T-helper 1 cell treated with Interleukin-12 subunit alpha and Interleukin-12 subunit beta and Interleukin-4 antibody, amounts not matched to agents 30 ng/mL and 1 ng/mL, for 36 hours (primary cell): ENCODE measurements around the gene FXYD6. TPM values are rescaled to one million over a fixed set of nuclear protein-coding genes. Genes with fewer than 3 reads are reported as not detected.

Experiments
- intact Hi-C: fragments of 100-400 bp; cut with micrococcal nuclease; formaldehyde crosslinking; loops from one replicate; pipeline ENCODE4 v1.15.1; 2024
- total RNA-seq: library from RNA; stranded (reverse); gene quantifications from 2 replicates; pipeline ENCODE4 v1.2.3, GENCODE V29; 2022

Gene FXYD6
- total RNA-seq, 1 donor from 2014 or later = not detected

DNA sequence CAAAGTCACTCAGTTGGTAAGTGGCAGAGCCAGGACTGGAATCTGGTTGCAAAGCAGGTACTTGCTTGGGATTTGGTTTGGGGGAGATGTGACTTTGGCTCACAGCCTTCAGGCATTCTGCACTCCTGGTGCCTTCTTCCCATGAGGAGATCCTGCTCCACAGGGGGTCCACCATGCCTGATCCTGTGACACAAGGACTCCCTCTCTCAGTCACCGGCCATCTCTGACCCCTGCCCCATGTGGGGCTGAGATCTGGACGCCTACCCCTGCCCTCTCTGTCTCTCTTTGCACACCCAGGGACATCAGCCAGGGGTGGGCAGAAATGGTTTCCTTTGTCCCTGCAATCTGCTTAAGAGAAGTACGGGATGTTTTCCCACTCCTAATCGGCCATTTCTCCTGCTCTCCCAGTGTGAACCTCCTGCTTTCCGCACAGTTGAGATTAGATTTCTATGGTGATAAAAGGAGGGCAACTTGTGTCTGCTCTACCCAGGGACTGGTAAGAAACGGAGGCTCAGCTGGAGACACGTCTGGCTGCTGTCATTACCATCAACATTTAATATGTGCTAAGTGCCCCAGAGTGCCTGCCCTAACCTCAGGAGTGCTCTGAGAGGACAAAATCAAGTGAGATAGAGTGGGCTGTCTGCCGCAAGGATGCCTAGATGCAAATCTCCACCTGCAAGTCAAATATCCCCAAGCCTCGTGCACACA is 11.1 kb upstream of the FXYD6 start:
- intact Hi-C loops = no loop called here

- intact Hi-C loops = no loop called here
Observed at GRCh38 chr11:117885777-117886176, 9.3 kb upstream of the FXYD6 start.

DNA sequence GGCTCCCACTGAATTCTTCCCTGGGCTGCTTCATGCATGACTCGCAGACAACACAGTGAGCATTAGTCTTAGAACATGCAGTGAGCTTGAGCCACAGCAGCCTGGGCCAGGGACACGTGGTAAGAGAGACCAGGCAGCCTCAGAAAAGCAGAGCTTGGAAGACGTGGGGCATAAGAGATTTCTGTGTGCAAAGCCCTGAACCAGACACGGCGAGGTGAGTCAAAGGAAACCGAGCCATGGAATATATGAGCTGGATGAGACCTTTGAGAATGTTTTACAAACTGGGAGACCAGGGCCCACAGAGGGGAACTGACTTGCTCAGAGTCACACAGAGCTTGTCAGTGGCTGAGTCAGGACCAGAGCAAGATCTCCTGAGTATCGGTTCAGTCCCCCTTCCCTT is 8.5 kb upstream of the FXYD6 start:
- intact Hi-C loops = no loop called here

- intact Hi-C loops = no loop called here
Observed at GRCh38 chr11:117883063-117883462, 6.6 kb upstream of the FXYD6 start.

DNA sequence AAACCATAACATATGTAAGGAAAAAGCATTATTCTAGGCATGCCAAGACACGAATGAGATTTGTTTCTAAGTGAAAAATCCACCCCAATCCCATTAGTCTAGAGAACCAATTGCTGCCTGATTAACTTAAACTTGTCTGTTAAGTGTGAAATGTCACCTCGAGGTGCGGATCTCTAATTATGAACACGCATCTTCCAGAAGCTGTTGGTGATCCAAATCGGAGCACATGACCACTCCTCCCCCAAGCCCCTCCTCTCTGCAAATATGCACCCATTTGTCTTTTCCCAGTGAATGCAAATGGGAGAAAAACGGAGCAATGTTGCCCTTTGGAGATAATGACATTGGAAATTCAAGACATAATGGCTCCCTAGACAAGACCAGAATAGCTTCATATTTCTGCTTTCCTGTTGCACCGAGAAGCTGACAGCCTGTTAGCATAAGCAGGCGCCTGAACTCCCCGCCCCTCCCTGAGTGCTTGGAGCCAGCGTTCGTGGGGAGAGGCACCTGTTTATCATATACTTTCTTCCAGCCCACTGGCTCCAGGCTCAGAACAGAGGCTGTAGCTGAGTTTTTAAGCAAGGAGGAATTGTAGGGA is 6.0 kb upstream of the FXYD6 start:
- intact Hi-C loops = no loop called here

- intact Hi-C loops = no loop called here
Observed at GRCh38 chr11:117881217-117881616, 4.8 kb upstream of the FXYD6 start.

DNA sequence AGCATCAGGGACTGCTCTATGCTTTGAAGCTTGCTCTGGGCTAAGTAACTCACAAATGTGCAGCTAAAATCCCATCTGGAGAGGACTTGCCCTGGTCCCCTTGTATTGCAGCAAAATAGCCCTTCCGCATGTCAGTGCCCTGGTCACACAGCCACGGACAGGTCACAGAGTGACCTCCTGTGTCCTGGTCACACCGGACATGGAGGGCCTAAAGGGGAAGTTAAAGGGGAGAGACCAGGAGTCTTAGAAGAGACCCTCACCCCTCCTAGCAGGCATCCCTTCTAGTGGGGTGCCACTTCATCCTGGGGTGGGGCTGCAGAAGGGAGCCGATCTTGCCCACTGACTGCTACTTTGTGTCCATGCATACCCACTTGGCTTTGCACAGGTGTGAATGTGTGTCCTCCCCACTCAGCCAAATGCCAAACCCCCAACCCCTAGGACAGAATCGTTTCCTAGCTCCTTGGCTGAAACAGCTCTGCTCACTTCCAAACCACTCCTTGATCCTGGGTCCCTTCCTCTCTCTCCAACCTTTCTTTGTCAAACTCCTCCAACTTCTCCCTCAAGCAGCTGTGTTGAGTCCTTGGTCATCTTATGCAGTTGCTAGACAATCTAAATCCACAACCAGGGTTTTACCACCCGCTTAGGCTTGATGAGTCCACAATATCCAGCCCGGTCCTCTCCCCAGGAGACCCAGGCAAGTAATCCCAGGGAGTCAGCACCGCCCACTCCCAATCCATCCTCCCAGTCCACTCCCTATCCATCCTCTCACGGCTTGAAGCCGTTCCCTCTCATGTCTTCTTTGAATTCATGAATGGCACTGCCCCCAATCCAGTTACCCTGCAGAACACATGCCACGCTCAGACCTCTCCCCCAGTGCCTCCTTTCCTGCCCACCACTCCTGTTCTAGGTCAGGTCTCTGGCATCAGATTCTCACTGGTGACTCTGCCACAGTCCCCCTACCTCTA is 3.3 kb upstream of the FXYD6 start:
- intact Hi-C loops = no loop called here

- intact Hi-C loops = no loop called here
Observed at GRCh38 chr11:117878939-117879475, 2.5 kb upstream of the FXYD6 start.

- intact Hi-C loops = no loop called here
Observed at GRCh38 chr11:117878314-117878938, 2.0 kb upstream of the FXYD6 start.

DNA sequence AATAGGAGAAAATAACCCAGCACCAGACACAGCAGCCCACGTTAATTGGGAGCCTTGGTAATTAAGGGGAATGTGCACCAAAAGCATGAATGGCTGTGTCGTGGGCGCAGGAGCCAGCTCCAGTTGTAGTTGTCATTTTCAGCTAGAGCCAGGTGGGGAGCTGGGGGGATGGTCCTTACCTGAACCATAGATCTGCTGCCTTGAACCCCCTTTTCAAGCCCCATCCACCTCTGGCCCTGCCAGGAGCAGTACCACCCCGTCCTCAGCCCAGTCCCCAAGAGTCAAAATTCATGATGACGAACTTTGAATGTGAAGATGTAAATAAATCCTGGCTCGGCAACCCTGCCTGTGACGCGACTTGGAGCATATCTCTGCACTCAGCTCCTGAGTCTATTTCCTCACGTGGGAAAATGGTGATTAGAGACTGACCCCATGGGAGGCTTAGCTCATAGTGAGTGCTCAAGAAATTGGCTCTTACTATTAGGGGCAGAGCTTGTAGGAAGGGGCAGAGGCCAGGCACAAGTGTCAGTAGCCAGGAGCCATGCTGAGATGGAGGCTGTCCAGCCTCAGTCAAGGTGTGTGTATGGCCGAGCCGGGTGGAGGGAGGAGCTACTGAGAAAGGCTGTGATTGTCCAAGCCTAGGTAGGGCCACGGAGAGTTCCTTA is 794 bp upstream of the FXYD6 start:
- intact Hi-C loops = no loop called here

DNA sequence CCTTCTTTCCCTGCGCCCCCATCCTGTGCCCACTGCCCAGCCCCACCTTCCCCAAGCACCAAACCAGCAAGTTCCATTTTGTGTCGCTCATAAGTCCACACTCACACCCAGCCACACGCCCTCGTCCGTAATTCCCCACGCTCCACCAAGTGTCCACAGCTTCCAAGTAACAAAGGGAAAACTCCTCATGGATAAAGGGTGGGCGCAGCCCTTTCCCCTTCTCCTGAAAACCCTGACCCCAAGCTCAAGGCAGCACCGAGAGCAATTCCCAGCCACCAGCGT is 458 bp downstream of the FXYD6 start:
- intact Hi-C loops = no loop called here

- intact Hi-C loops = no loop called here
Observed at GRCh38 chr11:117875382-117876058, 938 bp downstream of the FXYD6 start.

- intact Hi-C loops = no loop called here
Observed at GRCh38 chr11:117874910-117875381, 1.5 kb downstream of the FXYD6 start.

DNA sequence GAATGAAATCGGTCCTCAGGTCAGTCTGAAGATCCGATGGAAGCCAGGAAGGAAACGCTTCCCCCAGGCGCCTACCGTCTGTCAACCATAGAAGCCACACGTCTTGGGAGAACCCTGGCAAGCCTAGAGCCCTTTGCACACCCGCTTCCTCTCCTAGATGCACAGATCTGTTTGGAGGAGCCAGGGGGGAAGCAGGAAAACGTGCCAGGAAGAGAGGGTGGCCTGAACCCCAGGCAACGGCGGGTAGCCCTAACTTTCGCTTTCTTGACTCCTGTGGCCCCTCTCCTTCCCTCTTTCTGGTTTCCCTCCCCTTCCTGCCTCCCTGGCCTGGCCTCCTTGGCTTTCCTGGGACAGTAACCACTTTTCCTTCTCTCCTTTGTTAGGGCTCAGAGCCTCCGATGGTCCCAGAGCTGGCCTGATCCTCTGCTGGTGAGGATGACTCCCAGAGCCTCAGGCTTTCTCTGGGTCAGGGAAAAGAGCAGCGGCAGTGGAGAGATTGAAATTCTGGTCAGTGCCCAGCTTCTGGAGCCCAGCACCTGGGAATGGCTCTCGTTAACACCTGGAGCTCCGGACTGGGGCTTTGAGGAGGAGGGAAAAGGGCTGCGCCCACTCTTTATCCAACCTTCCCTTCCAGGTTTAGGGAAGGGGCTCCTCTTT is 2.1 kb downstream of the FXYD6 start:
- intact Hi-C loops = no loop called here

GRCh38 chr11:117873828-117874125 is 2.7 kb downstream of the FXYD6 start:
- intact Hi-C loops = no loop called here

DNA sequence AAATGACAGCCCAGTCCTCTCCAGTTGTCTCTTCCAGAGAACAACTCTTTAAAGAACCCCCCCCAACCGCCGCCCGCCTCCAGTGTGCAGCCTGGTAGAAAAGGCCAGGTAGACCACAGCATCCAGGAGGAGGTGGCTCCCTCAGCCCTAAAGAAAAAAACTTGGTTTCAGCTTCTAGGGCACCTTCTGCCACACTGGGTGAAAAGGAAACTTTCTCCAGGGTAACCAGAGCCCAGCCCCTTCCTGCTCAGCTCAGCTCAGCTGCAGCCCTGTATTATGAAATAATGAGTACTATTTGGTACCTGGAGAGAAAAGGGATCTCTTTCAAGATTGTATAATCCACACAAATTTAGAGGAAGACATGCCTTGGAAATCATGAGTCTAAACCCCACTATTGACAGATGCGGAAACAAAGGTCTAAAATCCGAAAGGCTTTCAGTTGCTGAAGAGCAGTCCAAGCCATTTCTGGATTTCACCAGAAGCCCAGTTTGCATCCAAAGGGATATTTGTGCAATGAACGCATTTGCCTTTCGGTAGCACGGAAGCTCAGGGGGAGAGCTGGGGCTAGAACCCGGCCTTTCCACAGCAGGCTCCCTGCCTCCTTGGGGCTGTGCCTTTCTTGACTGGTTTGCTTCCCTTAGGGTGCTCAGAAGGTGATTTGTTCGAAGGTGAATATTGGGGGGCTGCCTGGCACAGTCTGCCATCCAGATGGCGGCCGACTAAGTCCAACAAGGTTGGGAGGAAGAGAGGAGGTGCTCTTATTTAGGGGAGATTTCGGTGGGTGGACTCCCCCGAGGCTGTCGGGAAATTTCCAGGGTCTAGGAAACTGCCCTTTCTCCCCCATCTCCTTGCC is 3.3 kb downstream of the FXYD6 start:
- intact Hi-C loops = no loop called here

DNA sequence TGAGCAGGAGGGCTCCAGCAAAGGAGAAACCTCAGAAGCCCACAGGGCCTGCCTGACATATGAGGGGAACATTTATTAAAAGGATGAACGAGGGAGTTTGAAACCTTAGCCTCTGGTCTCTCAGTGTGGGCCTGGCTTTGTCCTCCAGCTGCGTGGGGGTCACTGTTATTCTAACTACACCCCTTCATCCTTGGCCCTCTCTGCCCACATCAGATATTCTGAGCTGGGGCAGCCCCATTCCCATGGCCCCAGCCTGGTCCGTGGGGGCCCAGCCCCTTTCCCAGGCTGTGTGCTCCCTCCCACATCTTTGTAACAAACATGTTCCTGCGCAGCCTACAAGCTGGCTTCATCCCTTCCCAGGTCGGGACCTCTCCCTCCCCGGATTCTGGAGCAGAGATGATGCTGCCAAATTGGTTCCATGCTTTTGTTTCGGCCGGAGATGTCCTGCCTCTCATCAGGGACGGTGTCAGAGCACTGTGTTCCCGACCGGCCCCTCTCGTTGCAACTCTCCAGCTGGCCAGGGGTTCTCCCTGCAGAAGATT is 4.0 kb downstream of the FXYD6 start:
- intact Hi-C loops = no loop called here

DNA sequence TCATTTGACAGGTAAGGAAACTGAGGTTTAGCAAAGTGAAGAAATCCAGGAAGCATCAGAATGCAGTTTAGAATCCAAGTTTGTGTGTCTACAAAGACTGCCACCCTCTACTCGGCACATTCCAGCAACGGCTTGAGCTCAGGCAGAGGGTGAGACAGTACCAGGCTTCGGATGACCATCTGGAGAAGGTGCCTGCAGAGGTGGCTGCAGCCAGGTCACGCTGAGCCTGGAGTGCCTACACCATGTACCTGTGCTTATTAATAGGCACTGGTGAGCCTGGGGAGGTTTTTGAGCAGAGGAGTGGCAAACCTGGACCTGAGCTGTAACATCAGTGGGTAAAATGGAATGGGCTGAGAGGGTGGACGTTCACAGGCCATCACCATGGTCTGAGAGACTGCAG is 4.7 kb downstream of the FXYD6 start:
- intact Hi-C loops = no loop called here

DNA sequence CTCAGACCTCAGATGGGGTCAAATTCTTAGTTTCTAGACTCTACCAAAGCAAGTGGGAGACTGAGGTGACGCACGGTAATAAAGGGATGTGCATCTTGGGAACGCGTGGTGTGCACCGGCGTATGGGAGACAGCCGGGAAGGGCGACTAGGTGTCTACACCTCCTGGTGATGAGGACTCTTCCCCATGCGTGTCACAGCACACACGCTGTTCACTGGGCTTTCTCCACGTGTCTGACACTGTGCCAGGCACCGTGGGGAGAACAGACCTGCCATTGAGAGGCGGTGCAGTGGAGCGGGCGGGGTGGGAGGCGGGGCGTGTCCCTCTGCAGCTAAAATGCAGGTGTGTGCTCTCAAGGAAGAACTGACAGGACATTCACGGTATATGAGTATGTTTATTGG is 5.3 kb downstream of the FXYD6 start:
- intact Hi-C loops = no loop called here
